HS-27A (cell line): ENCODE measurements around the gene CUL7.
A peak's percentile ranks its signal among the peaks of the same experiment; 100 is the strongest.
"Not testable (repeated sequence)": the region's sequence is repeated elsewhere in the genome, so short reads cannot be mapped to it uniquely, and the experiment has no call there.

Experiments used
- DNase-seq: peaks from one replicate; pipeline ENCODE4 v3.0.0-alpha.2; 2012; ENCODE audit warnings: low read depth, missing footprints

CUL7 gene

DNA sequence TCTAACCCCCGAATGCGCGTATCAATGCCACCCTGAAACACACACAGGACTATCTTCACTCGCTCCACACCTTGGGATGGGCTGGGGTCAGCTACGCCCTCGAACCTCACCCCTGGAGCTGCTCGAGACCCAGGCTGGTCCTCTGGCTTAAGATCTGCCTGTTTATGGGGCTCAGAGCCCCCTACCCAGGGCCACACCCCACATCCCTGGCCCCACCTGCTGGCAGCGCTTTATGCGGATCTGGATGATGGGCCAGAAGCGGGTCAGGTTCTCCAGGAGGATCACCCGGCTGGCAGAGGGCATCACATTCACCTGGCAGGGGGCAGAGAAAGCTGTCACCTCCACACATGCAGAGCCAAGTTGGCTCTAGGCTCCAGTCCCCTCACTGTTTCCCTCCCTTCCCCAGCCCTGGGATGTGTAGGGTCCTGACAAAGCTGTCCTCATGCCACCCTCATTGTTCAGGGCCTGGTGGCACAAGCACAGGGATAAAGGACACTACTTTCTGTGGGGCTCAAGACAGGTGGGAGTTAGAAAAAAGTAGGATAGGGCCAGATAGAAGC, 8.2 kb downstream of the CUL7 start:
- DNase-seq = no peak

DNA sequence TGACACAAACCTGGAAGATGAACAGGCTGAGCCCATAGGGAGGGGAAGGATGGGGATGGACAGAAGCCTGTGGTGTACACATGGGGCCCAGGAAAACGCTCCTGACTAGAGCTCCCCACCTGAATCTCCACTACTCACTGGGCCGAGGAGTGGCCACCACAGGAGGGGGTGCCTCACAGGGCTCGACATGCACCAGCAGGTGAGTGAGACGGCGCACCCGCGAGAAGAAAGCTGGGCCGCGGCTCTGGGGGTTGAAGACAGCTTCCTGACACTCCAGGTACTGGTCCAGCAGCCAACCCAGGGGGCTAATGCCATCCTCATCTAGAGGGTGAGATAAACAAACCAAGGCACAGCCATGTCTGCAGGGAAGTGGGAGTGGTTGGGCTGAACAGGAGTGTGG, 10.3 kb downstream of the CUL7 start:
- DNase-seq = no peak

DNA sequence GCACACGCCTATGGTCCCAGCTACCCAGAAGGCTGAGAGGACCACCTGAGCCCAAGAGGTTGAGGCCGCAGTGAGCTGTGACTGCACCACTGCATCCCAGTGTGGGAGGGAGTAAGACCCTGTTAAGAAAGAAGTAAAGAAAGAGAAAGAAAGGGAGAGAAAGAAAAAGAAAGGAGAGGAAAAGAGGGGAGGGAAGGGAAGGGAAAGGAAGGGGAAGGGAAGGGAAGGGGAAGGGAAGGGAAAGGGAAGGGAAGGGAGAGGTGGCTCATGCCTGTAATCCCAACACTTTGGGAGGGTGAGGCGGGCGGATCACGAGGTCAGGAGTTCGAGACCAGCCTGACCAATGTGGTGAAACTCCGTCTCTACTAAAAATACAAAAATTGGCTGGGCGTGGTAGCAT, 12.2 kb downstream of the CUL7 start:
- not testable (repeated sequence) for DNase-seq

DNA sequence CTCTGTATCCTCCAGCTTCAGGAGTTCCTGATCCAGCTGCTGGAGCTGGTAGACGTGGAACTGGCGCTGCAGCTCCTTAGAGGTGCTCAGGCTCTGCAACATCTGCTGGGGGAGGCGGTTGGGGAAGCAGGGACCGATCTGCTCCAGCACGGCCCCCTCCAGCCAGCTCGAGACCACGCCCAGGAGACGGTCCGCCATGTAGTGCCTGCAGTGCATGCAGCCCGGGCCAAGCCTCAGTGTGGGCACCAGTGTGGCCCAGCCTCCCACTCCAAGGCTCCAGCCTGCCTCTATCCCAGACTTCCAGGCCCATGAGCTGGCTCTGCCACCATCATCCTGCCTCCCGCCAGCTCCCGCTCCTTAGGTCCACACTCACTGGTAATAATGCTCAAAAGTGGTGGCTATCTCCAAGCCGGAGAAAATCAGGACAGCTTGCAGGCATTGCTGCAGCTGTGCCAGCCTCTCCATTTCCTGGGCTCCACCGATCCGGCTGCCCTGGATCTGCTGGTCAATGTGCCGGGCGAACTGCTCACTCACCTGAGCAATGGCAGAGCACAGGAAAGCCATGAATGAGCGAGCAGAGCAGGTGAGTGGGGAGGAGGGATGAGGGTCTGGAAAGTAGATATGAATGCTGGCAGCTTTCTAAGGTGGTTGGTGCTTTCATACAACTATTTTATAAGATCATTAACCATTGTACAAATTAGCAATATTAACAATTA, 13.0 kb downstream of the CUL7 start:
- DNase-seq = no peak

DNA sequence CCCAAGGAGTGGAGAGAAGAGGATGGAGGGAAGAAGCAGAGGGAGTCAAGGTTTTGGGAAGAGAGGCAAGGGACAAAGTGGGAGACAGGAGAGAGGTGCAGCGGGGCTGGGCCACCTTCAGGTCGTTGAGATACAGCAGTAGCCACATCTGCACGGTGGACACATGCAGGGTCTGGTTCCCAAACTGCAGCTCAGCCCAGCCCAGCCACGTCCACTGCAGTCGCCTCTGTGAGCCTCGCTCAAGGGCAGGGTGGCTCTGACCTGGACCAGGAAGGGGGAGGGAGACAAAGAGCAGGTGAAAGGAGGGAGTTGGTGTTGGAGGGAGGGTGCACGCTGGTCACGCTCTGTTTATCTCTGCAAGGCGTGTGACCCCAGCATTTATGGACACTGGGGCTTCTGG, 14.9 kb downstream of the CUL7 start:
- no peak for DNase-seq

DNA sequence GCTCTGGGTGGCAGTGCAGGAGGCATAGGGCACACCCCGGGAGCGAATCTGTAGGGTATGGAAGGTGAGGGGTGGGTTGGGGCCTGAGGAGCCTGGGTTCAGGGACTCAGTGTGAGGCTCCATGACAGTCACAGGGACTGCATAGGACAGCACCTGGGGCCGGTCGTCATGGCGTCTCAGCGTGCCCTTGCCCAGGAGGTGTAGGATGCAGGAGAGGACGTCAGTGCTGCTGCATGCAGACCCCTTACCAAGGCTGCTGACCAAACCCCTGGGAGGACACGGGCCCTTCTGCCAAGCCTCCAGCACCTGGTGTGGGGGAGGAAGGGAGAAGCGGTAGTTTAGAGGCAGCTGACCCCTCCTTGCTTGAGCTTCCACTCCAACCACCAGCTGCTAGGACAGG, 15.9 kb downstream of the CUL7 start:
- DNase-seq = no peak

DNA sequence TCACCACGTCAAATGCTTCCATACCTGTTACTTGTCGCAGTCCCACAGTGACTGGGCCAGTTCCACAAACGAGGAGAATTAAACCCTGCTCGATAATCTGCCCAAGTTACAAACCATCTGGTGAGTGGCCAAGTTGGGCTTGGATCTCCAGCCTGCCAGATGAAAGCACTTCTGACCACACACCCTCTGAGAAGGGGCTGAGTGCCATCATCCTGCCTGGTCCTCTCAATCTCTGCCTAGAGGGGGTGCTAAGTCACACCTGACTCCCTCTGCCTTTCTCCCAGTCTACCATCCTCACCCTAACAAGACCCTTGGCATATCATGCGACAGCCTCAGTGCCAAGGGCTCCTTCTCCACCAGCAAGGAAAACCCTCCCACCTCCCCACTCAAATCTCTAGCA, 16.5 kb downstream of the CUL7 start:
- DNase-seq = no peak

DNA sequence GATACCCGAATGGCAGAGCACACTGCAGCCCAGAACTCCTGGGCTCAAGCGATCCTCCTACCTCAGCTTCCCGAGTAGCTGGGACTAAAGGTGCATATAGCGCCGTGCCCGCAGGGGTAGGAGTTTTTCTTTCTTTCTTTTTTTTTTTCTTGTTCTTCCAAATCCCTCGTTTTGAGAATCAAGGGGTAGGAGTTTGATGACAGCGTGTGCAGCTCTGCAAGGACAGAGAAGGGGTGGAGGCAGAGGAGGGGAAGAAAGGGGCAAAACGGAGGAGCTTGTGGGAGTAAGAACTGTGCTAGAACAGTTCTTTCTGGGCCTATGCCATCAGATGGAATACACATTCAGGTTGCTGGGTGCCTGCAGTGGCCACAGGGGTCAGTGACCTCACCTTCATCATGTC, 16.9 kb downstream of the CUL7 start:
- DNase-seq = no peak

DNA sequence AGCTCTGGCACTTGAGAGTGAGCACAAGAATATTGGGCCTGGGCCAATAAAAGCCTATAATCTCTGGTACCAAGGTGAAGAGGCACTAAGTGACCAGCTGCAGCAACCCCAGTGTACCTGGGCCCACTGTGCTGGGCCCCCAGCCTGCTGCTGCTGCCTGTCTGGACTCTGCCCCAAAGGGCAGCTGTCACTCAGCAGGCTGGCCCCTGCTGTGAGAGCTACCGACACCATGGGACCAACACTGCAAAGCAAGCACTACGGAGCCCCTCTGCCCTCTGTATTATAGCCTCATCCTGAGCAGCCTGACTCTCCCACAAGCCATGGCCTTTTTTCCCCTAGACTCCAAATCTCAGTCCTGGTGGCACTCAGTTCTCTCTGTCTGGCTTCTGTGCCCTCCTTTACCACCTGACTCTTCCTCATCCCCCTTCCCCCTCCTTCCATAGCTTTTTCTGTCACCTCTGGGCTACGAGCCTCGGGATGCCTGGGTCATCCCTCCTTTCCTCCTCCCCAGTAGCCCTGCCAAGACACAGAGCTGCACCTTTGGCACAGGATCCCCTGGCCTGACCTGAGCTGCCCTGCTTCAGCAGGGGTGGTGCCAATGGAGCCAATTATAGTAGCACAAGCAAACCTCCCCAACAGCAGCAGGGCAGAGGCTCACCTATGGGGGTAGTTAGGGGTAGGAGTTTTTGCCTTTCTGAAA, 18.0 kb downstream of the CUL7 start:
- DNase-seq = no peak

DNA sequence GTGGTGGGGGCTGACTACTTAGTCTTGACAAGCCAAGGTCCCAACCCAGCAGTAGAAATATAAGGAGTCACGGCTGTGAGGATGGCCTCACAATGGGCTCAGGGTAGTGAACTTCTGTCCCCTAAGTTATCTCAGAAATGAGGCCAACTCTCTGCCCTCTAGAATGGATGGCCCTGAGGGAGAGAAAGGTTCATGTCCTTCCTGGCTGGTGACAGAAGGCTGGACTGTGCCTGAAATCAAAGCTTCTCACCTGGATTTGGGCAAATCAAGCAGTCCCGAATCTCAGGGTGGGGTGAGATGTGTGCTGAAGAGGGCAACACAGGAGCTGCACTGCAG, 19.5 kb downstream of the CUL7 start:
- DNase-seq = no peak

DNA sequence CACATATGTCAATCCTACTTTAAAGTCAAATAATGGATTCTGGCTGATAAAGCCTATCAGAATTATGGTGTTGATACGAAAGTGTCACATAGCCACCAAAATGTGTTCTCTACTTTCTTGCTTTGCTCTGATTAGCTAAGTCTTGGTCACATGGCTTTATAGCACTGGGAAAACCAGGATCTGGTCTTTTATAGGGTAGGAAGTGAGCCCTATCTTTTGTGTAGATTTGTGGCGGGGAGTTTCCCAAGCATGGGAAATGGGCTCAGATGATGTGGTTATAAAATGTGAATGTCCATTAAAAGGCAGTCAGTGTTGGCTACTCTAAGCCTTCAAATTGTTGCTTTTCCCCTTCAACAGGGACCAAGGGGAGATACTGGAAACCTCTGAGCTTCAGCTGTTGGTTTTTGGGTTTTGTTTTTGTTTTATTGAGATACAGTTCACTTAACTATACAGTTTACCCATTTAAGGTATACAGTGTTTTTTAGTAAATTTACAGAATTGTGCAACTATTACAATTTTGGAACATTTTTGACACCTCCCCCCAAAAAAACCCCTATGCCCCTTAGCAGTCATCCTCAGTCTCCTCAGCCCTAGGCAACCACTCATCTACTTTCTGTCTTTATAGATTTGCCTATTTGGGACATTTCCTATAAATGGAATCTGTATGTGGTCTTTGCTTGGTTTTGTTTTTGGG, 20.0 kb downstream of the CUL7 start:
- DNase-seq = no peak

DNA sequence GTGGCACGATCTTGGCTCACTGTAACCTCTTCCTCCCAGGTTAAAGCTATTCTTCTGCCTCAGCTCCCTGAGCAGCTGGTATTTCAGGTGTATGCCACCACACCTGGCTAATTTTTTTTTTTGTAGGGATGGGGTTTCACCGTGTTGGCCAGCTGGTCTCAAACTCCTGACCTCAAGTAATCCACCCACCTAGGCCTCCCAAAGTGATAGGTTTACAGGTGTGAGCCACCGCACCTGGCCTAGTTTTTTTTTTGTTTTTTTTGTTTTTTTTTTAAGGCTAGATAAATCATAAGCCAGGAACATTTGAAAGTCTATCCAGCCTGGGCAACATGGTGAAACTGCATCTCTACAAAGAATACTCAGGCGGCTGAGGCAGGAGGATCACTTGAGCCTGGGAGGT, 21.3 kb downstream of the CUL7 start:
- DNase-seq = no peak

DNA sequence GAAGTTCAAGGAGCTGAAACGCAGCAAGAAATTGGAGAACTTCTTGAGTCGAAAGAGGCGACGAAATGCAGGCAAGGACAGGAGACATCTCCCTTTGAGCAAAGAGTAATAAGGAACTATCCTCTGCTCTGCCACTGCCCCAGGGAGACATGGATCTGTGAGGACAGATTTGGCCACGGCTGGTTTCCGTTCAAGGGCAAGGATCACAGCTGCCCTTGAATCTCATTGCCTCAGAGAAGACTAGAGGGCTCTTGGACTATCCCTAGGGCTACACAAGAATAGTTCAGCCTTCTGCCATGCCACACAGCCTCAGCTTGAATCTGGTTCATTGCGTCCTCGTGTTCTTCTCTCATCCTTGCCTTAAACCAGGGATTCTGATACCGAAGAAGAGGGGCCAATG, 24.5 kb downstream of the CUL7 start:
- no peak for DNase-seq

DNA sequence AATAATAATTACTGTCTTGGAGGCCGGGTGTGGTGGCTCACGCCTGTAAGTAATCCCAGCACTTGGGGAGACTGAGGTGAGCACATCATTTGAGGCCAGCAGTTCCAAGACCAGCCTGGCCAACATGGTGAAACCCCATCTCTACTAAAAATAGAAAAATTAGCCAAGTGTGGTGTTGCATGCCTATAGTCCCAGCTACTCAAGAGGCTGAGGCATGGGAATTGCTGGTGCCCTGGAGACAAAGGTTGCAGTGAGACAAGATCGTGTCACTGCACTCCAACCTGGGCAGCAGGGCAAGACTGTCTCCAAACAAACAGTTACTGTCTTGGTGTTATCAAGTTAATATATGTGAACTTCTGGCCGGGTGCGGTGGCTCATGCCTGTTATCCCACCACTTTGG, 27.3 kb downstream of the CUL7 start:
- DNase-seq = no peak

DNA sequence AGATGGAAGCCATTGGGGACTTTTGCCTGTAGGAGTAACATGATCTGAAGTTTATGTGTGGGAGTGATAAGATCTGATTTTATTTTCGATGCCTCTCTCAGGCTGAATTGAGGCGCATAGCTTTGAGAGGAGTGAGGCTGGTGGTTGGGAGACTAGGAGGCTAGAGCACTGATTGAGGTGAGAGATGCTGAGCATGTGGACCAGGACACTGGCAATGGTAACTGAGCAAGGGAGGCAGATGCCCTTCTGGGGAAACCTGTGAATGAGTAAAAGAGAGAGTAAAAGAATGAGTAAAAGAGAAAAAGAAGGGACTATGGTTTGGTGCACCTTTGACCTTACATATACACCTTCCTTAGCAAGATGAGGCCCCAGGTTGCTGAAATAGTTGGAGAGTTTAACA, 29.2 kb downstream of the CUL7 start:
- DNase-seq = no peak

DNA sequence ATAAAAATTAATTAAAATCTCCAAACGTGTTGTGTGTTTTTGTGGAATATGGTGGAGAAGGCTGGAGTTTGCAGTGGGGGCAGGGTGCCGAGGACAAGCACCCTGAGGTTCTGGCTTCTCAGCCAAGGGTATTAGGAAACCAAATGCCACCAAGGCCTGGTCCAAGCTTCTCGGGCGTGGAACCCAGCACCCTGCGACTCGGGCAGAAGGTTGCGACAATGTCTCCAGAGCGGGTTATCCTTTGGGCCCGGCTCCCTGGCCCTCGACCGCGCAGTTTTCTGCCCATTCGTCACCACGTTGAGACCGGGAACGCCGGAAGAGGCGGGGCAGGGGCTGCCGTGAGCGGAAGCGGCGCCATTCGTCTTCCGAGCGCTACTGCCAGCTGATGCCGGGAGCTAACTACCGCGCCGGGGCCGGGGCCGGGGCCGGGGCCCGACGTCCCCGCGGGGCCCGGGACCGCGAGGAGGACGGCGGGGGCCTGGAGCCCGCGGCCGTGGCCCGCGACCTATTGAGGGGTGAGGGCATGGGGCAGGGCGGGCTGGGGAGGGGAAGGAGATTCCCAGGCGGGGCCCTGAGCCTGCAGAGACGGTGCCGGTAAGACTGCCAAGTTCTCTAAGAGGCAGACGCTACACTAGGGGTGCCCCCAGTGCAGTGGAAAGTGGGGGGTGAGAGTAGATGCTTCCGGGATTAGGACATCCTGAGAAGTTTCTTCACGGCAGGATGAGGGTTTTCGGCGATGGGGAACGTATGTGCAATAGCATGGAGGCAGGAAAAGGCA, 32.2 kb downstream of the CUL7 start, which contains the start of gene RRP36:
Gene RRP36, plus strand, starts transcription at position 354 of the 778 bp plus-strand sequence. Its CDS starts 32 bp downstream, at position 386.
- DNase-seq = peak; percentile 47

DNA sequence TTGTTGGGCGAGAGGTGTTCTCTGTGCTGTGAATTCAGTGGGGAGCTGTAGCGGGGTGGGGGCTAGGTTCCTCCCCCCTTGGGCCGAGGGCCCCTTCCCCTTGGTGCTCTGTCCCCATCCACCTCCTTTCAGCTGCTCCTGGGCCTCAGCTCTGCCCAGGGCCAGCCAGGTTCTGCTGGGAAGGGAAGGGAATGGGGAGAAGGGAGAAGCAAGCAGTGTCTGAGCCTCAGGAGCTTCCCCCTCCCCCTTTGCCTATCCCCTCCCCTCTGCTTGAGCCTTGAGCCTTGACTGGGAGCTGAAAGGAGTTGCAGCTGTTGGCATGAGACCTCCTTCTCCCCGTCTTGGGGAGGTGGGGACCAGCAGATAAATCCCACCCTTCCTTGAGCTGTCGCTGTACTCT, 32.8 kb downstream of the CUL7 start:
- DNase-seq = no peak

DNA sequence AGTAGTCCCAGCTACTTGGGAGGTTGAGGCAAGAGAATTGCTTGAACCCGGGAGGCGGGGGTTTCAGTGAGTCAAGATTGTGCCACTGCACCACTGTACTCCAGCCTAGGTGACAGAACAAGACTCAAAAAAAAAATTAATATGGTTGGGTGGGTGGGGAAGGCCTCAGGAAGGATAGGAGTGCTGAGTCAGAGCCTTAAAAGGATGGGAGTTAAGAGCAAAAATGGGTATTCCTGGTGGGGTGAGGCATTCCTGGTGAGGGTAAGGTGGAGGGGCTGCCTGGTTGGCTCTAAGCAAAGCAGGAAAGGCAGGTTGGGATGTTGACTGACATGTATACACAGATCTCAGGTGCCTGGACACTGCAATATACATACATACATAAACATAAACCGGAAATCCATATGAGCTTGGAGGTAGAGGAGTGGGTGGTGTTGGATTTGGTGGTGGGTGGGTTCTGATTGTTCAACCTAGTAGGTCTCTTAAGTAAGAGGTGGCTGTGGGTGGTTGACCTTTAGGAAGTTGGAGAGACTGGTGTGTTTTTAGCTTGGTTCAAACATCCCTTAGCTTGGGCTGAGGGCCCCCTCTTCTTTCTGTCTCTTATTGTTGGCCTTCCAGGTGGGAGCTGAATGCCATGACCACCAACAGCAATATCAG, 33.5 kb downstream of the CUL7 start:
- no peak for DNase-seq

DNA sequence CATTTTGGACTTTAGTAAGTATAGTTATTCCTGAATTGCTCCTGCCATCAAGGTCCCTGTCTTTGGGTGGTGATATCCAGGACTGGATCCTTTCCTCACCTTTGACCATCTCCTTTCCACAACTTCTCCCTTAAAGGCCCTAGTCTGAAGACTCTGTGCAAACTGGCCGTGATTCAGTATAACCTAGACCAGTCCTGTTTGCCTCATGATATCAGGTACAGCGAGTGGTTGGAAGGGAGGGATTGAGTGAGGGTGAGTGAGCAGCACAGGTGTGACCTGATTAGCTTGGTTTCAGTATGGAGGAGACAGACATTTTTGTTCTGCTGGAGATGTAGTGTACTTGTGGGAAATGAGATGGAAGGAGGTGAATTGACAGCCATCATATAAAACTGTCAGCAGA, 34.5 kb downstream of the CUL7 start:
- no peak for DNase-seq

DNA sequence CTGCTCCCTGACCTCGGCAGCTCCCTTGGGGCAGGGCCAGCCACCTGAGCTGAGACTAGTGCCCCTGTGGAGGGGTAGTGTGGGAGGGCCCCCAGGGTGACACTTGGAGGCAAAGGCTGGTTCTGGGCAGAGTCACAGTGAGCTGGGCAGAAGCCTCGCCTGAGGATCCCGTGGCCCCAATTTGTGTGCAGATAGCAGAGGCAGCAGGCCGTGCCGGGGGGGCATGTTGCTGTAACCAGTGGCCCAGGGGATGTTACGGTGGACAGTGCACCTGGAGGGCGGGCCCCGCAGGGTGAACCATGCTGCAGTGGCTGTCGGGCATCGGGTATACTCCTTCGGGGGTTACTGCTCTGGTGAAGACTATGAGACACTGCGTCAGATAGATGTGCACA, 36.7 kb downstream of the CUL7 start:
- no peak for DNase-seq

DNA sequence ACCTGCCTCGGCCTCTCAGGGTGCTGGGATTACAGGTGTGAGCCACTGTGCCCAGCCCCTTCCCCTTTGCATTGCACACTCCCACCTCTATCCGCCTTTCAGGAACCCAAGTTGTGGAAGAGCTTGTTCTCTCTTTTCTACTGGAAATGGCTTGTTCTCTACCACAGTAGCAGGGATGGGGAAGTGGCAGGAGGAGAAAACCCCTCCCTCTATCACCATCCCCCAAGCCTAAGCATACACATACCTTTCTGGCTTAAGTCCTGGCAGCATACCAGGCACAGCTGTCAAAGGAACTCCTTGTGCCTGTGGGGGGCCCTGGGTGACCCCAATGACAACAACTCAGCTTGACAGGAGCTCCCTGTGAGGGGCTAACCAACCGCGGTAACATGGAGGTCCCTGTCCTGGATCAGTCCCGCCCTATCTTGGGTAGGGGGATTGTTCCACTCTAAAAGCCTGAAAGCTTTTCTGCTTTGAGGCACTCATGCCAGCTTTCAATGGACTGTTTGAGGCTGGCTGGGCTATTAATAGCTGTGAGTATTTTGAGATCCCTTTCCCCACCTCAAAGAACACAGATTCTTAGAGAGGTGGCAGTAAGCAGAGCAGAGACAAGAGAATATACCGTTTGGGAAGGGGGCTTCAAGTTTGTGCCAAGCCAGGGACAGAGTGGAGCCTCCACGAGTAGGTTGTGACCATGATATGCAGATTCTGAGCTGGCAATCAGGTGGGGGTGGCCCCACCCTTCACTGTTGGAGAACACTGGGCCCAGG, 37.3 kb downstream of the CUL7 start:
- DNase-seq = no peak
